HEK293 (cell line): Measurements from ENCODE around the gene RAB7A.

Experiments used
- MYNN ChIP-seq: fragments of 450-650 bp; formaldehyde crosslinking; IDR thresholded peaks from 2 replicates; pipeline ENCODE4 v1.5.1; 2016; ENCODE audit warnings: missing biosample characterization, missing genetic modification characterization, borderline replicate concordance
- PRDM4 ChIP-seq: fragments of 450-650 bp; formaldehyde crosslinking; IDR thresholded peaks from 2 replicates; pipeline ENCODE4 v1.5.1; 2017; ENCODE audit warnings: missing biosample characterization, missing genetic modification characterization
- TCF7L2 ChIP-seq: IDR thresholded peaks from 2 replicates; pipeline ENCODE4 v1.6.1; 2011; ENCODE audit warnings: low read depth, mild to moderate bottlenecking, inconsistent platforms, low read length, moderate library complexity, borderline replicate concordance
- TRIM28 ChIP-seq: IDR thresholded peaks from 2 replicates; pipeline ENCODE4 v1.6.1; 2011; ENCODE audit warnings: low read length, control low read depth, borderline replicate concordance
- ZBTB7A ChIP-seq: fragments of 450-650 bp; formaldehyde crosslinking; IDR thresholded peaks from 2 replicates; pipeline ENCODE4 v1.5.1; 2016; ENCODE audit warnings: low read depth, missing biosample characterization, missing genetic modification characterization
- ZNF404 ChIP-seq: fragments of 450-650 bp; formaldehyde crosslinking; IDR thresholded peaks from 2 replicates; pipeline ENCODE4 v1.5.1; 2017; ENCODE audit warnings: missing biosample characterization, missing genetic modification characterization
- ZNF416 ChIP-seq: fragments of 450-650 bp; formaldehyde crosslinking; IDR thresholded peaks from 2 replicates; pipeline ENCODE4 v1.5.1; 2016; ENCODE audit warnings: missing biosample characterization, missing genetic modification characterization
- ZNF548 ChIP-seq: fragments of 450-650 bp; formaldehyde crosslinking; IDR thresholded peaks from 2 replicates; pipeline ENCODE4 v1.5.1; 2016; ENCODE audit warnings: missing biosample characterization, missing genetic modification characterization
- ZNF776 ChIP-seq: fragments of 450-650 bp; formaldehyde crosslinking; IDR thresholded peaks from 2 replicates; pipeline ENCODE4 v1.5.0; 2017; ENCODE audit warnings: missing biosample characterization, missing genetic modification characterization, borderline replicate concordance
- ZNF830 ChIP-seq: fragments of 450-650 bp; IDR thresholded peaks from 2 replicates; pipeline ENCODE4 v1.5.0; 2018; ENCODE audit warnings: missing biosample characterization, missing genetic modification characterization, low read depth, mild to moderate bottlenecking, moderate library complexity
- ZSCAN30 ChIP-seq: fragments of 450-650 bp; IDR thresholded peaks from 2 replicates; pipeline ENCODE4 v1.5.1; 2018; ENCODE audit warnings: missing biosample characterization, mild to moderate bottlenecking, missing genetic modification characterization, moderate library complexity
- TF ChIP-seq, protein P1 (sequence below): fragments of 450-650 bp; formaldehyde crosslinking; IDR thresholded peaks from 2 replicates; pipeline ENCODE4 v1.5.1; 2016; ENCODE audit warnings: missing biosample characterization, missing genetic modification characterization
- TF ChIP-seq, protein P2 (sequence below): fragments of 450-650 bp; formaldehyde crosslinking; IDR thresholded peaks from 2 replicates; pipeline ENCODE4 v1.5.1; 2016; ENCODE audit warnings: missing biosample characterization, missing genetic modification characterization
- TF ChIP-seq, protein P3 (sequence below): sonication (generic); formaldehyde crosslinking; IDR thresholded peaks from 2 replicates; pipeline ENCODE4 v1.8.1; 2022; ENCODE audit warnings: mild to moderate bottlenecking, moderate library complexity, missing genetic modification reagents

GRCh38 chr3:128855569-128855968 lies 129.6 kb downstream of the RAB7A start:
- TF ChIP-seq, protein P1, sequence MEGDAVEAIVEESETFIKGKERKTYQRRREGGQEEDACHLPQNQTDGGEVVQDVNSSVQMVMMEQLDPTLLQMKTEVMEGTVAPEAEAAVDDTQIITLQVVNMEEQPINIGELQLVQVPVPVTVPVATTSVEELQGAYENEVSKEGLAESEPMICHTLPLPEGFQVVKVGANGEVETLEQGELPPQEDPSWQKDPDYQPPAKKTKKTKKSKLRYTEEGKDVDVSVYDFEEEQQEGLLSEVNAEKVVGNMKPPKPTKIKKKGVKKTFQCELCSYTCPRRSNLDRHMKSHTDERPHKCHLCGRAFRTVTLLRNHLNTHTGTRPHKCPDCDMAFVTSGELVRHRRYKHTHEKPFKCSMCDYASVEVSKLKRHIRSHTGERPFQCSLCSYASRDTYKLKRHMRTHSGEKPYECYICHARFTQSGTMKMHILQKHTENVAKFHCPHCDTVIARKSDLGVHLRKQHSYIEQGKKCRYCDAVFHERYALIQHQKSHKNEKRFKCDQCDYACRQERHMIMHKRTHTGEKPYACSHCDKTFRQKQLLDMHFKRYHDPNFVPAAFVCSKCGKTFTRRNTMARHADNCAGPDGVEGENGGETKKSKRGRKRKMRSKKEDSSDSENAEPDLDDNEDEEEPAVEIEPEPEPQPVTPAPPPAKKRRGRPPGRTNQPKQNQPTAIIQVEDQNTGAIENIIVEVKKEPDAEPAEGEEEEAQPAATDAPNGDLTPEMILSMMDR (tag by site-specific recombination) = no peak
- TF ChIP-seq ZNF830 (no peak), ZSCAN30 (tag by site-specific recombination) (no peak), ZNF548 (tag by site-specific recombination) (no peak), ZNF404 (tag by site-specific recombination) (no peak), TRIM28 (no peak), ZNF776 (tag by site-specific recombination) (no peak), MYNN (no peak), ZBTB7A (tag by site-specific recombination) (no peak), TCF7L2 (no peak), PRDM4 (no peak), ZNF416 (tag by site-specific recombination) (no peak)
- TF ChIP-seq, protein P2, sequence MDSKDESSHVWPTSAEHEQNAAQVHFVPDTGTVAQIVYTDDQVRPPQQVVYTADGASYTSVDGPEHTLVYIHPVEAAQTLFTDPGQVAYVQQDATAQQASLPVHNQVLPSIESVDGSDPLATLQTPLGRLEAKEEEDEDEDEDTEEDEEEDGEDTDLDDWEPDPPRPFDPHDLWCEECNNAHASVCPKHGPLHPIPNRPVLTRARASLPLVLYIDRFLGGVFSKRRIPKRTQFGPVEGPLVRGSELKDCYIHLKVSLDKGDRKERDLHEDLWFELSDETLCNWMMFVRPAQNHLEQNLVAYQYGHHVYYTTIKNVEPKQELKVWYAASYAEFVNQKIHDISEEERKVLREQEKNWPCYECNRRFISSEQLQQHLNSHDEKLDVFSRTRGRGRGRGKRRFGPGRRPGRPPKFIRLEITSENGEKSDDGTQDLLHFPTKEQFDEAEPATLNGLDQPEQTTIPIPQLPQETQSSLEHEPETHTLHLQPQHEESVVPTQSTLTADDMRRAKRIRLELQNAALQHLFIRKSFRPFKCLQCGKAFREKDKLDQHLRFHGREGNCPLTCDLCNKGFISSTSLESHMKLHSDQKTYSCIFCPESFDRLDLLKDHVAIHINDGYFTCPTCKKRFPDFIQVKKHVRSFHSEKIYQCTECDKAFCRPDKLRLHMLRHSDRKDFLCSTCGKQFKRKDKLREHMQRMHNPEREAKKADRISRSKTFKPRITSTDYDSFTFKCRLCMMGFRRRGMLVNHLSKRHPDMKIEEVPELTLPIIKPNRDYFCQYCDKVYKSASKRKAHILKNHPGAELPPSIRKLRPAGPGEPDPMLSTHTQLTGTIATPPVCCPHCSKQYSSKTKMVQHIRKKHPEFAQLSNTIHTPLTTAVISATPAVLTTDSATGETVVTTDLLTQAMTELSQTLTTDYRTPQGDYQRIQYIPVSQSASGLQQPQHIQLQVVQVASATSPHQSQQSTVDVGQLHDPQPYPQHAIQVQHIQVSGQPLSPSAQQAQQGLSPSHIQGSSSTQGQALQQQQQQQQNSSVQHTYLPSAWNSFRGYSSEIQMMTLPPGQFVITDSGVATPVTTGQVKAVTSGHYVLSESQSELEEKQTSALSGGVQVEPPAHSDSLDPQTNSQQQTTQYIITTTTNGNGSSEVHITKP = no peak
- TF ChIP-seq, protein P3, sequence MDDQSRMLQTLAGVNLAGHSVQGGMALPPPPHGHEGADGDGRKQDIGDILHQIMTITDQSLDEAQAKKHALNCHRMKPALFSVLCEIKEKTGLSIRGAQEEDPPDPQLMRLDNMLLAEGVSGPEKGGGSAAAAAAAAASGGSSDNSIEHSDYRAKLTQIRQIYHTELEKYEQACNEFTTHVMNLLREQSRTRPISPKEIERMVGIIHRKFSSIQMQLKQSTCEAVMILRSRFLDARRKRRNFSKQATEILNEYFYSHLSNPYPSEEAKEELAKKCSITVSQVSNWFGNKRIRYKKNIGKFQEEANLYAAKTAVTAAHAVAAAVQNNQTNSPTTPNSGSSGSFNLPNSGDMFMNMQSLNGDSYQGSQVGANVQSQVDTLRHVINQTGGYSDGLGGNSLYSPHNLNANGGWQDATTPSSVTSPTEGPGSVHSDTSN = no peak
